ENCODE results near the gene FOXD4L1.
"Not testable (repeated sequence)": the region's sequence is repeated elsewhere in the genome, so short reads cannot be mapped to it uniquely, and the experiment has no call there.

DNA sequence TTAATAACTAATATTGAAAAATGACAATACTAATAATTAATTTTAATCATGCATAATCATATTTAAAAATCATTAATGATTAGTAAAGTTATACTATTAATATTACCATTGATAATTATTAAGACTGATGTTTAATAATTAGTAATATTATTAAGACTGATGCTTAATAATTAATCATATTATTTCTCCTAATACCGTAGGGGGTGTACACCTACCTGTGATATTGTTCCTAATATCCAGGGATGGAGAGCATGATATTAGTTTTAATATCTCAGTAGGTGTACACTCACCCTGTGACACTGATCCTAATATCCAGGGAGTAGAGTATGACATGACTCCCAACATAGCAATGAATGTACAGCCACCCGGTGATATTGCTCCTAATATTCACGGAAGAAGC lies 12.4 kb downstream of the FOXD4L1 start:
- TF ChIP-seq, protein P1, sequence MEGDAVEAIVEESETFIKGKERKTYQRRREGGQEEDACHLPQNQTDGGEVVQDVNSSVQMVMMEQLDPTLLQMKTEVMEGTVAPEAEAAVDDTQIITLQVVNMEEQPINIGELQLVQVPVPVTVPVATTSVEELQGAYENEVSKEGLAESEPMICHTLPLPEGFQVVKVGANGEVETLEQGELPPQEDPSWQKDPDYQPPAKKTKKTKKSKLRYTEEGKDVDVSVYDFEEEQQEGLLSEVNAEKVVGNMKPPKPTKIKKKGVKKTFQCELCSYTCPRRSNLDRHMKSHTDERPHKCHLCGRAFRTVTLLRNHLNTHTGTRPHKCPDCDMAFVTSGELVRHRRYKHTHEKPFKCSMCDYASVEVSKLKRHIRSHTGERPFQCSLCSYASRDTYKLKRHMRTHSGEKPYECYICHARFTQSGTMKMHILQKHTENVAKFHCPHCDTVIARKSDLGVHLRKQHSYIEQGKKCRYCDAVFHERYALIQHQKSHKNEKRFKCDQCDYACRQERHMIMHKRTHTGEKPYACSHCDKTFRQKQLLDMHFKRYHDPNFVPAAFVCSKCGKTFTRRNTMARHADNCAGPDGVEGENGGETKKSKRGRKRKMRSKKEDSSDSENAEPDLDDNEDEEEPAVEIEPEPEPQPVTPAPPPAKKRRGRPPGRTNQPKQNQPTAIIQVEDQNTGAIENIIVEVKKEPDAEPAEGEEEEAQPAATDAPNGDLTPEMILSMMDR (IDR thresholded peaks at IDR 0.05), result not testable (repeated sequence)
- not testable (repeated sequence) for TF ChIP-seq EP300, POLR2A, POLR2AphosphoS5 (IDR thresholded peaks at IDR 0.05)

Data from stomach (tissue), 4 donors.